ENCODE measurements around the gene ARFGAP1. TPM values are rescaled to one million over a fixed set of nuclear protein-coding genes. Genes with fewer than 3 reads are reported as not detected.

The ARFGAP1 gene
- total RNA-seq, 3 donors from 2014 or later, result 76.5 to 85.8 (median 82.4) TPM

DNA sequence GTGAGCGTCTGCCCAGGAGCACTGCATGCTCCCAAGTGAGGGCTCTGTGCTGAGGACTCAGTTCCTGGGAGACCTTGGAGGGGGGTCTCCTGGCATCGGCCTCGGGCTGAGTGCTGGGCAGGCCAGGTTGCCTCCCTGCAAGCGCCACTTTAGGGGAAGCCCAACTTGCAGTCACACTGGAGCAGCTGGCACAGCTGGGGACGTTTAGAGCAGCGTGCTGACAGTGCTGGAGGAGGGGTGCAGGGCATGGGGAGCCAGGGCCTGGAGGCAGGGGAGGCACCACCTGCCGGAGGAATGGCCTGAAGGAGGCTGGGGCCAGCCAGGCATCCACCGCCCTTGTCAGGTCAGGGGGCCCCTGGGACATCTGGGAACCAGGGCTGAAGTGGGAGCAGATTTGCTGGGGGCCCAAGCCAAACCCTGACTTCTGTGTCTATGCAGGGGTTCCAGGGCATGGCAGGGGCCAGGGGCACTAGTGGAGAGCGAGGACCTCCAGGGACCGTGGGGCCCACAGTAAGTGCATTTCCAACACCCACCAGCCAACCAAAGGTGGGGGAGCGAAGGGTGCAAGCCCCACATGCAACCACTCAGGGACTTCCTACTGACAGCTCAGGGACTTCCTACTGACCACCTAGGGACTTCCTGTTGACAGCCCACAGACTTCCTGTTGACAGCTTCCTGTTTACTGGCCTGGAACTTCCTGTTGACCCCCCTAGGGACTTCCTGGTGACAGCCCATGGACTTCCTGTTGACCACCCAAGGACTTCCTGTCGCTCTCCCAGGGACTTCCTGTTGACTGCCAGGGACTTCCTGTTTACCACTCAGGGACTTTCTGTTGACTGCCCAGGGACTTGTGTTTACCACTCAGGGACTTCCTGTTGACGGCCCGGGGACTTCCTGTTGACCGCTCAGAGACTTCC lies 54.0 kb downstream of the ARFGAP1 start:
- H3K4me1 ChIP-seq (ENCODE audit: low read depth), result no peaks in the 10 kb centered on the region

GRCh38 chr20:63327231-63327745 lies 54.7 kb downstream of the ARFGAP1 start:
- Histone ChIP-seq H3K4me1 (ENCODE audit: low read depth) (no peaks in the 10 kb centered on the region), H3K9me3 (no peaks in the 10 kb centered on the region), H3K36me3 (ENCODE audit: low read depth) (no peaks in the 10 kb centered on the region), H3K4me3 (no peak overlapping the region)
- intact Hi-C loops (cut with DNase I, micrococcal nuclease), result no loop called here
- ATAC-seq (no peak), DNase-seq (peak in 1 of 3 donors; percentile 29)
- TF ChIP-seq CTCF (IDR thresholded peaks at IDR 0.05), result no peak

More for the DNA sequence above, 54.0 kb downstream of the ARFGAP1 start:
- ATAC-seq (no peak), DNase-seq (no peak)
- intact Hi-C loops (cut with DNase I, micrococcal nuclease), result no loop called here
- TF ChIP-seq CTCF (IDR thresholded peaks at IDR 0.05), result no peak
- Histone ChIP-seq H3K9me3 (no peaks in the 10 kb centered on the region), H3K4me3 (no peak overlapping the region), H3K36me3 (ENCODE audit: low read depth) (no peaks in the 10 kb centered on the region)

- Histone ChIP-seq H3K9me3 (no peaks in the 10 kb centered on the region), H3K36me3 (ENCODE audit: low read depth) (no peaks in the 10 kb centered on the region), H3K4me1 (ENCODE audit: low read depth) (no peaks in the 10 kb centered on the region), H3K4me3 (no peak overlapping the region)
- ATAC-seq (no peak), DNase-seq (peak in 1 of 3 donors; percentile 36)
- no peak for TF ChIP-seq CTCF (IDR thresholded peaks at IDR 0.05)
- intact Hi-C loops (cut with DNase I, micrococcal nuclease), result no loop called here
Measured at GRCh38 chr20:63328026-63328700, 55.5 kb downstream of the ARFGAP1 start.

- TF ChIP-seq CTCF (IDR thresholded peaks at IDR 0.05), result no peak
- Histone ChIP-seq H3K4me1 (ENCODE audit: low read depth) (no peaks in the 10 kb centered on the region), H3K36me3 (ENCODE audit: low read depth) (no peaks in the 10 kb centered on the region), H3K9me3 (no peaks in the 10 kb centered on the region), H3K4me3 (no peak overlapping the region)
- ATAC-seq (no peak), DNase-seq (no peak)
- intact Hi-C loops (cut with DNase I, micrococcal nuclease), result no loop called here
Measured at GRCh38 chr20:63328718-63329275, 56.2 kb downstream of the ARFGAP1 start.

- DNase-seq (peak in 1 of 3 donors; percentile 37), ATAC-seq (no peak)
- no peaks in the 10 kb centered on the region for H3K36me3 ChIP-seq (ENCODE audit: low read depth)
- H3K9me3 ChIP-seq, result no peaks in the 10 kb centered on the region
- no peak for TF ChIP-seq CTCF (IDR thresholded peaks at IDR 0.05)
- no peak overlapping the region for H3K4me3 ChIP-seq
- intact Hi-C loops (cut with DNase I, micrococcal nuclease), result no loop called here
- no peaks in the 10 kb centered on the region for H3K4me1 ChIP-seq (ENCODE audit: low read depth)
Measured at GRCh38 chr20:63329331-63330083, 56.9 kb downstream of the ARFGAP1 start.
